Hepatic stellate cell (primary cell): ENCODE measurements around the gene HJURP.
A peak's percentile ranks its signal among the peaks of the same experiment; 100 is the strongest.

Source experiments
- DNase-seq: peaks from one replicate; pipeline ENCODE4 v3.0.0; 2011; ENCODE audit warnings: low spot score

HJURP gene

GRCh38 chr2:233849607-233850271, 4.6 kb downstream of the HJURP start:
- no peak for DNase-seq

GRCh38 chr2:233848276-233848675, 6.1 kb downstream of the HJURP start:
- DNase-seq, result no peak

- DNase-seq, result no peak
These were observed 7.0 kb downstream of the HJURP start for GRCh38 chr2:233847248-233847898.

- DNase-seq, result no peak
These were observed 7.7 kb downstream of the HJURP start for GRCh38 chr2:233846387-233847247.

- no peak for DNase-seq
These were observed 8.9 kb downstream of the HJURP start for GRCh38 chr2:233845301-233846060.

- DNase-seq, result no peak
These were observed 9.5 kb downstream of the HJURP start for GRCh38 chr2:233844836-233845235.

GRCh38 chr2:233844064-233844807, 10.1 kb downstream of the HJURP start:
- no peak for DNase-seq

GRCh38 chr2:233841183-233841582, 13.2 kb downstream of the HJURP start:
- no peak for DNase-seq

- no peak for DNase-seq
These were observed 13.8 kb downstream of the HJURP start for GRCh38 chr2:233840520-233840919.

GRCh38 chr2:233839447-233839820, 14.9 kb downstream of the HJURP start:
- no peak for DNase-seq

GRCh38 chr2:233838726-233839446, 15.4 kb downstream of the HJURP start:
- DNase-seq, result no peak

GRCh38 chr2:233838251-233838650, 16.1 kb downstream of the HJURP start:
- no peak for DNase-seq

GRCh38 chr2:233837694-233838229, 16.6 kb downstream of the HJURP start:
- DNase-seq, result no peak

- DNase-seq, result no peak
These were observed 18.0 kb downstream of the HJURP start for GRCh38 chr2:233836359-233836758.

GRCh38 chr2:233835230-233836186, 18.8 kb downstream of the HJURP start:
- DNase-seq, result no peak

- DNase-seq, result no peak
These were observed 21.0 kb downstream of the HJURP start for GRCh38 chr2:233833345-233833744.

GRCh38 chr2:233832869-233833311, 21.4 kb downstream of the HJURP start:
- peak; percentile 41 for DNase-seq

GRCh38 chr2:233832414-233832813, 21.9 kb downstream of the HJURP start:
- no peak for DNase-seq

- DNase-seq, result no peak
These were observed 22.5 kb downstream of the HJURP start for GRCh38 chr2:233831861-233832260.
